NCI-H748 treated with DMSO at 0.1 percent for 48 hours (cell line): Measurements from ENCODE around the gene RRP15.
"Not testable (repeated sequence)": the region's sequence is repeated elsewhere in the genome, so short reads cannot be mapped to it uniquely, and the experiment has no call there.

Experiments used
- DNase-seq: peaks from one replicate; lab custom pipeline; 2025; lab: John Stamatoyannopoulos, UW

RRP15 gene

DNA sequence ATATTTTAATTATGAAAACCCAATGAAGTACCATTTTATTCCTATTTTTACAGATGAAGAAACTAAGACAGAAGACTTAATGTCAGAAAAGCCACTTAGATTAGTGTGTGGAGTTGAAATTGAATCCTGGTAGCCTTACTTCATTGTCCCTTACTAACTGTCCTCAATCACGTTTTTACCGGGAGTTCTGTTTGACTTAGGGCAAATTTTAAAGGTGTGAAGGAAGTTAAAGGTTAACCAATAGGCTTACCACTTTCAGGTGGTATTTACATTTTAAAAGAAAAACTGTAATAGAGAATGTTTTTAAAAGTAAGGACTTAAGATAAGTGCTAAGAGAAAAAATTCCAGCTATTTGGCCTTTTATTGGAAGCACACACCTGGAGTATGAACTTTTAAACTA lies 12.4 kb downstream of the RRP15 start:
- DNase-seq = no peak

DNA sequence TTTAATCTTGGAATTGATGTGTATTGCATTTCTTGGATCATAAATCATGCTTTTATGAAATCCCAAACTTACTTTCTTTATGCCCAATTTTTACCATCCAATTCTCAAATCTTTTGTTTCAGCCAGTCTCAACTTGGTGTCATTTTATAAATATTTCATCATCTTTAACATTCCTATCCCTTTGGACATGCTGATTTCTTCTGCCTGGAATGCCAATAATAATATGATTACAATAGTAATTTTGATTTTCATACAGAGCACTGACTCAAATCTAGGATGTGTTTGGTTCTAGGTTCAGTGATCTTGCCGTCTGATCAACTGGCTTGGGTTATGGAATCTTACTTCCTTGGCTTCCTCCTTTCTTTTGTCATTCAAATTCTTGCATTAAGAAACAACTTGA lies 12.8 kb downstream of the RRP15 start:
- no peak for DNase-seq

DNA sequence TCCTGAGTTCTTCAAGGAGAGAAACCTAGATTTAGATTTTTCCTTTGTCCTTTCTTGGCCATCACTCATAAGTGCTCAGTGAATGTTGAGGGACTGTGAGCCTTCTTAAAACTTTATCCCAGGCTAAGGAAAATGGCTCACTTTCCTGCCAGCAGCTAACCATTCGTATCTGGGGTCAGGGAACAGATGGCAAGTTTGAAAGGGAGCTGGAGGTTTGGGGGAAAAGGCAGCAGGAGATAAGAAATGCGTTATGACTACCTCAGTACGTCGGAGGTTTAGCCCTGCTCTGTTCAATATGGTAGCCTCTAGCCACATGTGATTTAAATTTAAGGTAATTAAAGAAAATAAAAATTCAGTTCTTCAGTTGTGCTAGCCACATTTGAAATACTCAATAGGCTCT lies 13.3 kb downstream of the RRP15 start:
- no peak for DNase-seq

DNA sequence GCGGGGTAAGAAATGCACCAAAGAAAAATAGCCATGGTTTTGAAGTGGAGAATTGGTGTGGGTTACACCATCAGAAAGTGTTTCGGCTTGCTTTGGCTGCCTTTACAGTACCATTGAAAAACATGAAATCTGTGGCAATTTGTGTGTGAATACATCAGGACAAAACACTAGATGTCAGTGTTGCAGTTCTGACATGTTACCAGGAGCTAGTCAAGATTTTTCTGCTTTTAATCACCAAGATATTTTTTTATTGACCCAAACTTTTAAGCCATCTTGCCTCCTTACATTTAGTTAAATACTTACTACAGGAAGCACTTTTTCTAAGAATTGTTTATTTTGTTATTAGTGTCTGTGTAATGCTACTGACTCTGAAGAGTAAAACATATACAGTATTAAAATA lies 14.3 kb downstream of the RRP15 start:
- no peak for DNase-seq

DNA sequence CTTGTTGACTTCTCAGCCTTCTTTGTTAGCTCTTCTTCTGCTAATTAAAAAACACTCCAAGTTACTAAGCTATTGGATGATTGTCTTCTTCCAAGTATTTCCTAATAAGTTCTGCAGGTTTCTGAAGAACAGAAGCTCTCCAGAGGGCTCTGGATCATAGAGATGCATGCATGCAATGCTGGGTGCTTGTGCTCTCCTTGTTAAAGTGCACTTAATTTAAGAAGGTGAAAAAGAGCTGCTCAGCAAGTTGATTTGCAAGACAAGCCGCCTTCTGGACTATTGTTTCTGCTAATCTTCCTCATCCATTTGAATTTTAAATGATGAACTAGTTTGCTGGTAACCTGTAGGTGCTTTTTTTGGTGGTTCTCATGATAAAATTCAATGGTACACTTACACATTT lies 16.1 kb downstream of the RRP15 start:
- DNase-seq = no peak

DNA sequence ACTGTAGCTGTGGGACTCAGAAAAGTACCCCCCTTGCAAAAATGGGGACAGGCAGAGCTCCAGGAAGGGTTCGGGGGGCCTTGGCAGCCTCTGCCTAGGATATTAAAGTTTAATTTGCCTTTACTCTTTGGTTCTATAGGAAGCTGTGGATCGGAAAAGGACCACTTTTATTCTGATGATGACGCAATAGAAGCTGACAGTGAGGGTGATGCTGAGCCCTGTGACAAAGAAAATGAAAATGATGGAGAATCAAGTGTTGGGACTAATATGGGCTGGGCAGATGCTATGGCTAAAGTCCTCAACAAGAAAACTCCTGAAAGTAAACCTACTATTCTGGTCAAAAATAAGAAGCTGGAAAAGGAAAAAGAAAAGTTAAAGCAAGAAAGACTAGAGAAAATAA lies 17.1 kb downstream of the RRP15 start:
- DNase-seq = no peak

DNA sequence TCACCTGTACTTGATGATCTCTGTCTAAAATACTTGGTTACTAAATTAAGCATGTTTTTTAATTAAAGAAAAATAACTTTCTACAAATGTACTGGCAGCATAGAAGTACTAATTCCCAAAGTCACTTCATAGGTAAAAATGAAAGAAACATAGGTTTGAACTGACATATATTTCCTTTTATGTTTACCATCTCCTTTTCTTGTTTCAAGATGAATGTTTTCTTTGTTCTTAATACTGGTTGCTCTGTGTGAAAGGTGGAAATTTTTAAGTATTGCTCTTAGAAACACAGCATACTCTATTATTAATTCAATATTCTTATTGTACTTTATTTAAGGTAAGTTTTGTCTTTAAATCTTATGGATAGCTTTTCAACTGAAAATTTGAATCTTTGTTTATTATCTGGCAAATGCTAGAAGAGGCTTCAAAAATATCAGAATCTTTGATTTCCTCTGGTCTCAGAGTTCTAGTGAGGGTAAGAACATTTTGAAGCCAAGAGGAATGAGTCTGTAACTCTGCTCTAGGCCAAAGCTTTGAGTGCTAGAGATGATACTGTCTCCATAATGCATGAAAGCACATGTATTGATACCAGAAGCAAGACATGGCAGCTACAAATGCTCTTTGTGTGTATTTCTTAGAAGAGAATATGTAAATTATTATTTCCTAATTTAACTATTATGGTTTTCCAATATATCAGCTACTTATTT lies 18.2 kb downstream of the RRP15 start:
- no peak for DNase-seq

DNA sequence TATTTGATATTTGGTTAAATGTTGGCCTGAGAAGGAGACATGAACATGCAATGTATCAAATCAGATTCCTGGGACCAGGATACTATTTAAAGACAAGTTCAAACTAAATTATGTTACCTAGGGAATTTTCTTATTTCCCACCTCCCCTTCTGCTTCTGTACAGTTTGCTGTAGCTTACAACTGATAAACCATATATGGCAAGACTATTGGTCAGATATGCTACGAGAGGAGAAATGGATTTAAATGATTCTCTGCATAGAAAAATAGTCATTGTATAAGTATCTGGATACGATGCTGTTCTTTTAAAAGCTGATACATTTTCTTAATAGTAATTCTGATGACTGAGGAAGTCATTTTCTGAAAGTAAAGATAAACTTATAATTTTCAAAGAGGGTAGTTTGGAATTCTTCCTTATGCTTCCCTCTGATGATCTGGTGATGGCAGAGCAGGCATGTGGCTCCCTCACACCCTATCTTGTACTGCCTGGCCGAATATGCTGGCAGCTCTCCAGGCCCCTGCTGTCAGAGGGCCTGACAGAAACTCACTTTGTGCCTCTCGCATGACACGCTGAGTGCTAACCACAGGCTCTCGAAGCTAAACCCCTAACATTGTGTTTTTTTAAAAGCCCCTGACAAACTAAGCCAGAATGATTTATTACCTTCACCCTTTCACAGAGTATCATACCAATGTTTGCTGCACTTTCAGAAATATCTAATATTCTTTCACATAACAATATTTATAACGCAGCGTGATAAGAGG lies 19.4 kb downstream of the RRP15 start:
- DNase-seq = no peak

DNA sequence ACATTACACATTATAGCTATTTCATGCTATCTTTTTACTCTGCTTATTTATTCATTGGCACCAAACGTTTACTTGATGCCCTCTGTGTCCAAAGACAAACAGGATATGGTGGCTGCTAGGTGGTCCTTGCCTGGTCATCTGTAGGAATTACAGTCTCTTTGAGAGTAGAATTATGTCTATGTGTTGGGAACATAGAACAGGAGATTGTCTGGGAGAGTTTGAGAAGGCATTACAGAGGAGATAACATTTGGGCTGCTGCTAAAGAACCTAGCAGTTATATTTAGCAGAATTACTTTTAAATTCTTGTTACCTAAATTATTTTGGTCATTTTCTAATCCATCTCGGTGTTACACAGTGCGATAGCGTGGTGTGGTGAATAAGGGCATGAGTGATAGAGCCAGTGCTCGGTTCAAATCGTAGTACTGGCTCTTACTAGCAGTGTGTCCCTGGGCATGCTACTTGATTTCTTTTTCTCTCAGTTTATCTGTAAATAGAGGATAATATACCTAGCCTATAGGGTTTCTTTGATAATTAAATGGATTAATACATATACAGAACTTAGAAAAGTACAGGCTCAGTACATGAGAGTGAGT lies 20.5 kb downstream of the RRP15 start:
- no peak for DNase-seq

DNA sequence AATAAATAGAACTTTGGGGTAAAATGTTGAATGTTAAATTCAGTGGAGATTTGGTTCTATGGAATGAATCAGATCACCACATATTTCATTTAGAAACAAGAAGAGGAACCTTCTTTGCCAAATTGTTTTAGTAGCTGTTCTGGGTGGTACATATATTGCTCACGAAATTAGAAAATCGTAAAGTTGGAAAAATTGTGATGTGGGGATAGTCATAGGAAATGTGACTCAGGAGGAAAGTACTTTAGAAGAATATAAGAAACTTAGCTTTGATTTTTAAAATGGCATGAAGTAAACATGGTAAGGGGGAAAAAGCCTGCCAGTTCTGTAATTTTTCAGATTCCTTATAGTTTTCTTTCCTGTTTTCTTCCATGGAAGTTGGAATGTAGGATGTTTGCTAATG lies 27.4 kb downstream of the RRP15 start:
- DNase-seq = no peak

DNA sequence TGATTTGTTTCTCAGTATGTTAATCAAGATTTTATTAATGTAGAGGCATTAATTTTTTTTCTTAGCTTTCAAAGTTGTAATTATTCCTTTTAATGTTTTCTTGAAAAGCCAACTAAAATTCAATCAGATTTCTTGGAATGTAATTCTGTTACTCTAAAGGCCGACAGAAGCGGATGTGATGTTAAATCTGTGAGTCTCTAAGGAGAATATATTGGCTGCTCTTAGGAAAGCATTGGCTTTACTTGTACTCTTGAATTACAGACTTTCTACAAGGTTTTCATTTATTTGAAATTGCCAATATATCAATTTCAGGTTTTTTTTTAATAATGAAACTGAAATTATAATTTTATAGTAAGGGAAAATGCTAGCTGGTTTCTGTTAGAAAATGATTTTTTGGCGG lies 29.2 kb downstream of the RRP15 start:
- DNase-seq = no peak

DNA sequence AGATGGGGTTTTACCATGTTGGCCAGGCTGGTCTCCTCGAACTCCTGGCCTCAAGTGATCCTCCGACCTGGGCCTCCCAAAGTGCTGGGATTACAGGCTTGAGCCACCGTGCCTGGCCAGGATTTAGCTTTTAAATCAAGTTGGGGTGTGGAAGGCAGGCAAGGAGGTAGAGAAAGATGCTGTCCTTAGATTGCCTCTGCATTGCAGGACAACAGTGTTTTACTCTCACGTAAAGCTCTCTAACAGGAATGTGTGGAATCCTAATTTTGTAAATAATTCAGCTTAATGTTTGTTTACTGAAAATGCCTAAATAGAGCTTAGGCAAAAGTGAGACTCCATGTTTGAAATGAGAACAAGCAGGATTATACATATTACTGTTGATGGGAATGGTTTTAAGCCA lies 30.5 kb downstream of the RRP15 start:
- no peak for DNase-seq

DNA sequence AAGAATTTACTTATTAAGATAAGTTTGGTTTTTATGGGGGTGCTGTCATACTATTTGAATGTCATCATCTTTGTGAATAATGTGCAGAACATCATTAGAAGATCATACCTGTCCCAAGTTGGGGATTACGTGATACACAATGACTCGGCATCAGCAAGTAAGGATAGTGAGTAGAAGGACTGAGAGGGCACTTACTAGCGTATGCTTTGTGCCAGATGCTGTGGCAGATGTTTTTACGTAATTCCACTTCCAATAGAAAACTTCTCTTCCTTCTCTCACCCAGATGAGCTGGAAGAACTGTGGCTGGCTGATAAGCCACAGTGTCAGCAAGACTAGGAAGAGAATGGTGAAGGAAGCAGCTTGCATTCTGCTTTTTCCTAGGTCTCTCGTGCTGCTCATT lies 32.0 kb downstream of the RRP15 start:
- DNase-seq = no peak

DNA sequence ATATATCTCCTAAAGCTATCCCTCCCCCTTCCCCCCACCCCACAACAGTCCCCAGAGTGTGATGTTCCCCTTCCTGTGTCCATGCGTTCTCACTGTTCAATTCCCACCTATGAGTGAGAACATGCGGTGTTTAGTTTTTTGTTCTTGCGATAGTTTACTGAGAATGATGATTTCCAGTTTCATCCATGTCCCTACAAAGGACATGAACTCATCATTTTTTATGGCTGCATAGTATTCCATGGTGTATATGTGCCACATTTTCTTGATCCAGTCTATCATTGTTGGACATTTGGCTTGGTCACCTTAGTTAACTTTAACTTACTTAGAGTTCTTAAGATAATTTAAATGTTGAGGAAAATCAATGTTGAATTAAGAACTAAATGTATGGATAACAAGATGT lies 35.1 kb downstream of the RRP15 start:
- not testable (repeated sequence) for DNase-seq

DNA sequence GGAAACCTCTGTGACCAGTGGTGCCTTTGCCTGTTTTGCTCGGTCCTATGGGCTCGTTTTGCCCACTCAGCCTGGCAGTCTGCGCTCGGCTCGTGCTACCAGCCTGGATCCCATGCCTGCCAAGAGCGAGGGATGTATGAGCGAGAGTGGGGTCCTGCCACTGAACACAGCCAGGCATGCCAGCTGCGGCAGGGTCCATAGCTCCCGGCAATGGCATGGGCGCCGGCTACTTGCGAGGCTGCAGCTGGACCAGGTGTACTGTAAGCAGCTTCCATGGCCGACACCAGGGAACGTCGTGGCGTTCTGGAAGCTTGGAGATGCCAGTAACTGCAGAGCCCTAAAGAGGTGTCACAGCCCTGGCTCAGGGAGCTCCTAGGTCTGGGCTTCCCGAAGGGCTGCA lies 37.7 kb downstream of the RRP15 start:
- no peak for DNase-seq

DNA sequence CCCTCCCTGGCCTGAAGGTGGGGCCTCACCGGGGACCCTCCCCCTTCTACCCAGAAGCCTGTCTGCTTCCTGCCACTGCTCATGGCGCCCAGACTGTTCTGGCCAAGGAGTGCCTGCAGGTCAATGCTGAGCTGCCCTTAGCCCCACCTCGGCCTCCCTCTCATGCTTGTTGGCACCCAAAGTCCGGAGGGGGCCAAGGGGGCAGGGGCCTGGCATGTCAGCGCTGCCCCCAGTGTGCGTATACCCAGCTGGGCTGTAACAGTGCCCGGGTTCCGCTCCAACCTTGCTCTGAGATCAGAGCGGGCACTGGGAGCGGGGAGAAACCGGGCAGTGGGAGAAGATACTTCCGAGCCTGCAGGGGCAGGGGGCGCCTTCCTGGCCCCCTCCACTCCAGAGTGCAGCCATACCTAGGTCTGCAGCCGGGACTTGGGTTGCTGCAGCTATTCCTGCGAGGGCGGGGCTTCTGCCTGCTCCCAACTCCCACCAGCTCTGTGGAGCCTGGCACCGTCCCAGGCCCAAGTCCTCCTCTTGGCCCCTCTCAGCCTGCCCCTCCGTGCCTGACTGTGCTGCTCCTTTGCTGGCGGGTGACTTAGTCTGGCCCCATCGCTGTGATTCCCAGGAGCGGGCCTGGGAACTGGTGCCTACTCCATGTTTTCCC lies 38.6 kb downstream of the RRP15 start:
- DNase-seq = no peak

DNA sequence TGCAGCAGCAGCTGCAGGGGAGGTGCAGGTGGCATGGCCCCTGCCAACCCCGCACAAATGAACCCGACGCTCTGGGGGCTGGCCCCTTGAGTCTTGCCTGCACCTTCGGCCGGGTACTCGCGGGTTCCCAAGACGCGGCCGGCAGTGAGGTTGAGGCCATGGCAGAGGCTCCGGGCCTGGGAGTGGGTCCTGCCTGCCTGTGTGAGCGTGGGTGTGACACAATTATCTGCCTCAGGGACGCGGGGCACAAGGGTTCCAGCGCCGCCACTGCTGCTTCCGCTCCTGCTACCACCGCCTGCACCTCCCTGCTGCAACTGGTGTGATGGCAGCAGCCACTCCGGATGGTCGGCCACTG lies 39.1 kb downstream of the RRP15 start:
- no peak for DNase-seq

DNA sequence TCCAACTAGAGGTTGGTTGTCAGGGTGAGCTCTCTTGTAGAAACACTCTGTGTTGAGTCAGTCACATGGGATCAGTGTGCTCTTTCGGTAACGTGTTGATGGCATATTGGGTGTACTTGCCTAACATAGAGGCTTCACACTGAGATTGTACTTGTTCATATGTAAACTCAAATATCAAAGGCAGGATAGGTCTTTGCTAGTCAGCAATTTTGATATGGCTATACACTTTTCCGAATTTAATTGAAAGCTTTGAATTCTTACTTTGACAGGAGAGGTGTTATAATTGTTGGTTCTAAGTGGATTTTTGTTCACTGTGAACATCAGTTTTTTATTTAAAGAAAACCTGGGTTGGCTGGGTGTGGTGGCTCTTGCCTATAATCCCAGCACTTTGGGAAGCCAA lies 43.7 kb downstream of the RRP15 start:
- no peak for DNase-seq

DNA sequence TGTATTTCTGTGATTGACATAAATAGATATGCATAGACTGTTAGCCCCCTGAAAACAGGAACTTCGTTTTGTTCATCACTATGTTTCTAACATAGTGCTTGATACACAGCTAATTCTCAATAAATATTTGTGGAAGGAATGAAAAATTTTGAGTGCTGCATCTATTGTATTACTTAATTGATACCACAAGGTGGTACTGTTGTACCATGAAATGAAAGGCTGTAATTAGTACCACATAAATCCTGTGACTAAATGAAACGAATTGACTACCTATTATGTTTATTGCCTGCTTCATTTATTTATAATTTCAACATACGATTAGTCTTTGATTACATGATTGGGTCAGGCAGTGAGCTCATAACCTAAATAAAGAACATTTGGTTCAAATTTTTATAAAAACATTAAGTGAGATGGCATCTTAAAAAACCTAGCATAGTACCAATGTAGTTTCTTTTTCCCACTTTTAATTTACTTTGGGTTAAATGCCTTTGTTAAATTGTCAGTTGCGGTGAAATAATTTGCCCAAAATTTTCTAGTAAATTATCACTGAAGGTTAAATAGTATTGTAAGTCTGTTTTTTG lies 45.0 kb downstream of the RRP15 start:
- DNase-seq = peak; percentile 22

DNA sequence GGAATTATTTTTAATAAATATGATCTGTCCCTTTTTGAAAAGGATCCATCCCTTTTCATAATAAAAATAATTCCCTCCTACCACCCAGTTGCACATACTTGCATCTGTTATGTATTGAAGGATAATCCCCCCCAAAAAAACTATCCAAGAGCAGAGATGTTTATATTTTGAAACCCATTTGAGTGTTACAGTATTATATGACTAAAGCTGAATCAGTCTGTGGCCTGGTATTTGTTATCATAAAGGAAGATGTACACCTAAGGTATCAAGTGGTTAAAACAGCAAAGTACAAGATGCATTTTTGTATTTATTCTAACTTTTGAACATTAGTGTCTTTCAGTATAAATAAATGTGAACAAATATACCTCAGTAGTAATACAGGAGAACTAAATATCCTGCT lies 47.3 kb downstream of the RRP15 start:
- no peak for DNase-seq

DNA sequence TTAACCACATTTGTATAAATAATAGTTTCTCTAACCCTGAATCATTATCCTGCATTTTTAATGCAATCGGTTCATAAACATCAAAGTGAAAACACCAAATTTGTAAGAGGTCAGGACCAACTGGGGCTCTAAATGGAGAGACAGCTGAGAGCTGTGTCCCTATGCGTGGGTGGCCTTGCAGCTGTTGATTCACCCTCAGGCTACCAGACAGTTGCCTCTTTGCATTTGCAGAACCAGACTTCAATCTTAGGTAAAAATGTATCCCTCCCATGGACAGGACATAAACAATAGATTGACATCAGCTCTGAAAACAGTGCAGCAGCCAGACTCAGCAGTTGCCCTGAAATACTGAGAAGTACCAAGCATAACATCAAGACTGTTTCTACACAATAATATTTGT lies 51.2 kb downstream of the RRP15 start:
- peak; percentile 28 for DNase-seq

DNA sequence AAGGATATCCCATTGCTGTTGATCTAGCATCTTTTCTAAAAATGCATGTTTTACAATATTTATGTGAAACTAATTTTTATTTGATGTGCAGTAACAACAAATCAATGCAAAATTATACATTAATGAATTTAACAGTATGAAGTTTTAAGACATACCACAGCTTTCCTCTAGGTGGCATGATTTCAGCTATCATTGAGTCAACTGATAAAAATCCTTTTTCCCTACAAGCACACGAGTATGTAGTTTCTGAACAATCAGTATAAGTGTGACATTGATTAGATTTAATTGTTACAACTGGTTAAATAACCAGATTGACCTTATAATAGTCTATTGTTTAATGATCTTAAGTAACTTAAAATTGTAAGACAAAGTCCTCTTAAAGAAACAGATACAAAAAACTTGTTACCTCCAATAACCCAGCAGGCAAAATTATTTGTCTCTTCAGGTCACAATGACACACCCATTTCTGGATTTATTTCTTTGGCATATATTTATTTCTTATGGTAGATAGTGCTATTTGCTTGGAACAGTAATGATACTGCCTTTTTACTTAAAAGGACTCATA lies 54.3 kb downstream of the RRP15 start:
- DNase-seq = peak; percentile 23
